ENCODE measurements around the gene COG6.

DNA sequence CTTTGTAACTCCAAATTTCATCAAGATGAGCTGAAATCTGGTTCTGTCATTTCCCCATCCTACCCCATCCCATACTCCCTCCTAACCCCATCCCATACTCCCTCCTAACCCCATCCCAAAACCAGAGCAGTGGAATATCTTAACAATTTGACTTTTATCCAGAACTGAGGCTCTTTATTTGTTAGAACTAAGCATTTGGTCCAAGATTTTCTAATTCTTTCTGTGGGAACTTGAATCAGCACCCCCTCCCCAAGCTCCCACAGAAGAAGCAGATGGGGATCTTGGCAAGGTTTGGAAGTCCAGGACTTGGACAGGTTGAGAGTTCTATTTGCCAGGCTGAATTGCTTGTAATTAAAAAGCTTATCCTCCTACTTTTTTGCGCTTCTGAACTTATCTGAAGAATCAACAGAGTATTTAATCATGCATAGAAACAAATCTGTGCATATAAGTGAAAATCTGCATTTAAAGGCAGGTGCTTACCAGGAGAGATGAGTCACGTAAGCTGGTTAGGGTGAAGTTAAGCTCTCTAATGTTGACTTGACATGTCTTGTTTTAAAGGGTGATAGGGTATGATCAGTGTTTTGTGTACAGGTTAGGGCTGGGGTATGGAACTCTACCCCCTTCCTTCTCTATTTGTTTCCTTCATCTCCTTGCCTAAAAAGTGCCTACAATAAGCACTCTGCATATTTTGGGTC, 111.1 kb downstream of the COG6 start:
- TF ChIP-seq POLR2A (IDR thresholded peaks at IDR 0.05): no peak
- TF ChIP-seq CTCF (IDR thresholded peaks at IDR 0.05): no peak
- TF ChIP-seq EP300 (IDR thresholded peaks at IDR 0.05): no peak

All from tibial nerve (tissue), 4 donors.